GM19238 (cell line): ENCODE data around the gene IFITM5.
"Not testable (repeated sequence)": the region's sequence is repeated elsewhere in the genome, so short reads cannot be mapped to it uniquely, and the experiment has no call there.

Source experiments
- DNase-seq: peaks from one replicate; pipeline ENCODE4 v3.0.0; 2011; ENCODE audit warnings: low spot score; ENCODE audit not compliant: insufficient read length

The IFITM5 gene

DNA sequence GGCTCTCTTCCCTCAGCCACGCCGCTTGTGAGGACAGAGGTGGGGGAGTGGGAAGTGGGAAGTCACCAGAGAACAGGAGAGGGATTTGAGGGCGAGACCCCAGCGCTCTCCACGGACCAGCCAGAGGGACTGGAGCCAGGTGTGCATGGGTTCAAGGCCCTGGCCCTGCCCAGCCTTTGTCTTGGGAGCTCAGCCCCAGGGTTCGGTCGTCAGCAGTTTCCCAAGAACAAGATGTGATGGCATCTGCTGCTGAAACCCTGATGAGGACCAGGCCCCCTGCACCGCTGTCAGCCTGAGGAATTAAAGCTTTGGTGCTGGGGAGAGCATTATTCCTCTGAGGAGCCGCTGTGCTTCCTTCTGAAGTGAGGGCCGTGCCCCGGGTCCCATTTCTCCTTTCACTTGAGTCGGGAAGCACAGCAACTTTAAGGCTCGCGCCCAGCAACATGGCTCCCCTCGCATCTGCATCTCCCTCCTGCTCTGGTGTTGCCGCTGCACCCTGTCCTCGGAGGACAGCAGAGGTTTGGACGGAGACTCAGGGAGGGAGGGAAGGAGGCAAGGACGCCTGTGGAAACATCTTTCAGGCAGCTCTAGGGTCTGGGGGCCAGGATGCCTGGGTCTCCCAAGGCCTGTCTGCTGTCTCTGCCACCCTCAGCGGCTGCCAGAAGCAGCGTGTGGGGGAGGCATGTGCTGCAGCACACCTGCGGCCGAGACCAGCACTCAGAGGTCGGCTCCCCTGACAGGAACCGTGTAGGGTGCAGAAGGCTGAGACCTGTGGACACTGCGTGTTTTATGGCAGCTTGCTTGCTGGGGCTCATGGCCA lies 3.8 kb downstream of the IFITM5 start:
- DNase-seq, result no peak

- DNase-seq, result no peak
Measured at GRCh38 chr11:294780-295179, 4.5 kb downstream of the IFITM5 start.

DNA sequence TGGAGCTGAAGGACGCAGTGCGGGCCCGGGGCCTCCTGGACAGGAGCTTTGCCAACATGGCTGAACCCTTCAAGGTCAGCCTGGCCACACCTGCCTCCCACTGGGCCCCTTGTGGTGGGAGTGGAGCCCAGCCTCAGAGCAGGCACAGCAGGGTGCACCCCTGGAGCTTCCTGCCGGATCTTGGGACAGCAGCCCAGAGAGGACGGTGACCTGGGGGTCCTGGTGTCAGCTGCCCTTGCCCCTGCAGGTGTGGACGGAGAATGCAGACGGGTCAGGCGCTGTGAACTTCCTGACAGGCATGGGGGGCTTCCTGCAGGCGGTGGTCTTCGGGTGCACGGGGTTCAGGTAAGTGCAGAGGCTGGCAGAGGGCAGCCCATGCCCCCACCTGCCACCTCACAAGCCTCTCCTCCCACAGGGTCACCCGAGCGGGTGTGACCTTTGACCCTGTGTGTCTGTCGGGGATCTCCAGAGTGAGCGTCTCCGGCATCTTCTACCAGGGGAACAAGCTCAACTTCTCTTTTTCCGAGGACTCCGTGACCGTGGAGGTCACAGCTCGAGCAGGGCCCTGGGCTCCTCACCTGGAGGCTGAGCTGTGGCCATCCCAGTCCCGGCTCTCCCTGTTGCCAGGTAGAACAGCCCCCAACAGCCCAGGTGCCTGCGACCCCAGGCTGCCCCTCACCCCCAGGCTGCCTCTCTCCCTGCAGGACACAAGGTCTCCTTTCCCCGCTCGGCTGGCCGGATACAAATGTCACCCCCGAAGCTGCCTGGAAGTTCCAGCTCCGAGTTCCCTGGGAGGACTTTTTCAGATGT lies 5.3 kb downstream of the IFITM5 start:
- DNase-seq, result no peak

DNA sequence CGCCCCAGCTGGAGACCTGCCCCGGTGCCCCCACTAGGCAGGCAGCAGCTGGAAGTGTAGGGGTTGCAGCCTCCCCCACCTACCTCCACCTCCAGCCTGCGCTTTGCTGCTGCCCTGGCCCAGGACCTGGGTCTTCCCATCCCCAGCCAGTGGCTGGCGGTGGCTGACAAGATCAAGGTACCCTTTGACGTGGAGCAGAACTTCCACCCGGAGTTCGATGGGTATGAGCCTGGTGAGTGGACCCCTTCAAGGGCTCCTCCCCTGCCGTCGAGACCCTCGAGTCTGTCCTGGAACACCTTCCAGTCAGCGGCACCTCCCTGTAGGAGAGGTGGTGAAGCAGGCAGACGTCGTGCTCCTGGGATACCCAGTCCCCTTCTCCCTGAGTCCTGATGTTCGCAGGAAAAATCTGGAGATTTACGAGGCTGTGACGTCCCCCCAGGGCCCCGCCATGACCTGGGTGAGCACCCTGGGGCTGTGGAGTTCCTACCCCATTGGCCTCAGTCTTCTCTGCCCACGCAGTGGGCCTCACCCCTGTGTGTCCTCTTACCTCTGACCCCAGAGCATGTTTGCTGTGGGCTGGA lies 6.0 kb downstream of the IFITM5 start:
- DNase-seq, result no peak

DNA sequence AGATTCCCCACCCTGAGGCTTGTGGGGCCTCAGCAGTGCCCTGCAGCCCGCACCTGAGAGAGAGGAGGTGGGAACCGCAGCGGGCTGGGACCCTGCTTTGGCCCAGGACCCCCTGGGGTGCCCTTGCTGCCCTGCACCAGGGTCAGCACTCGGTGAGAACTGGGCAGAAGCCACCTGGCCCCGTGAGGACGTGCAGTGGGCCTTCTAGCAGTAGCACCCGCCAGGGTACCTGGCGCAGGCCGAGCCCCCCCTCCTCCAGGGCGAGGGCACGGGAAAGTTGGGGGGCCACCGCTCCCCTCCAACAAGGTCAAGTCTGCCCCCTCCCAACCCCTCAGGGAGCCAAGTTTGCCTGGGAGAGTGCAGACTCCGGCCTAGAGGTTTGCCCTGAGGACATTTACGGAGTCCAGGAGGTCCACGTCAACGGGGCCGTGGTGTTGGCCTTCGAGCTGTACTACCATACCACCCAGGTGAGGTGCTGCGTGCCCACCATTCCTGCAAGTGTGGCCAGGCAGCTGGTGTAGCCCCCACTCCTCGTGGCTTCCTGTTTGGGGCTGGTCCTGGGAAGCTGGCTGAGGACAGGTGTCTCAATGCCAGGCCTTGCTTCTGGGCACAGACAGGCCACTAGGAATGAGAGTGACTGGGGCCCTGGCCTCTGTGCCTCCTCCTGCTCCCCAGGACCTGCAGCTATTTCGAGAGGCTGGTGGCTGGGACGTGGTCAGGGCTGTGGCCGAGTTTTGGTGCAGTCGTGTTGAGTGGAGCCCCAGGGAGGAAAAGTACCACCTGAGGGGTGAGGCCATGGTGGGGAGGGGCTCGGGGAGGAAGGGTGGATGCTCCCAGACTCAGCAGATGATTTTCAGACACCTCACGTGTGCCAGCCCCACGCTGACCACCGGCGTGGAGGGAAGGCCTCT lies 6.9 kb downstream of the IFITM5 start:
- no peak for DNase-seq

GRCh38 chr11:291281-292210 lies 7.8 kb downstream of the IFITM5 start:
- no peak for DNase-seq

DNA sequence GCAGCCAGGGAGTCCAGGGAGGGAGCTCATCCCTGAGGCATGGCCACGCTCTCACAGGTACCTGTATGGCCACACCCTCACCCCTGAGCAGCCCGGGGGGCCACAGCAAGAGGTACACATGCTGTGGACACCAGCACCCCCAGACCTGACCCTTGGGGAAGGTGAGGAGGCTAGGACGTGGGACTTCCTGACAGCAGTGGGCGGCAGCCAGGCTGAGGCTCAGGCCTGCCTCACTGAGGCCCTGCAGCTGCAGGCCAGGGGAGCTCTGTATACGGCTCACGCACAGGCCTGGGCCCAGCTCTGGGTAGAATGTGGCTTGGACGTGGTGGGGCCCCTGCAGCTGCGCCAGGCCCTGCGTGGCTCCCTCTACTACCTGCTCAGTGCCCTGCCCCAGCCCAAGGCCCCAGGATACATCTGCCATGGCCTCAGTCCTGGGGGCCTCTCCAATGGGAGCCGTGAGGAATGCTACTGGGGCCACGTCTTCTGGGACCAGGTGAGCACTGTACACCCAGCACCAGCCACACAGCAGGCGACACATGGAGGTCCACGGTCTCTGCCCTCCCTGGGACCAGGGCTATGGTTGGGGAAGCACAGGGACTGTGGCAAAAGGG lies 8.6 kb downstream of the IFITM5 start:
- no peak for DNase-seq

DNA sequence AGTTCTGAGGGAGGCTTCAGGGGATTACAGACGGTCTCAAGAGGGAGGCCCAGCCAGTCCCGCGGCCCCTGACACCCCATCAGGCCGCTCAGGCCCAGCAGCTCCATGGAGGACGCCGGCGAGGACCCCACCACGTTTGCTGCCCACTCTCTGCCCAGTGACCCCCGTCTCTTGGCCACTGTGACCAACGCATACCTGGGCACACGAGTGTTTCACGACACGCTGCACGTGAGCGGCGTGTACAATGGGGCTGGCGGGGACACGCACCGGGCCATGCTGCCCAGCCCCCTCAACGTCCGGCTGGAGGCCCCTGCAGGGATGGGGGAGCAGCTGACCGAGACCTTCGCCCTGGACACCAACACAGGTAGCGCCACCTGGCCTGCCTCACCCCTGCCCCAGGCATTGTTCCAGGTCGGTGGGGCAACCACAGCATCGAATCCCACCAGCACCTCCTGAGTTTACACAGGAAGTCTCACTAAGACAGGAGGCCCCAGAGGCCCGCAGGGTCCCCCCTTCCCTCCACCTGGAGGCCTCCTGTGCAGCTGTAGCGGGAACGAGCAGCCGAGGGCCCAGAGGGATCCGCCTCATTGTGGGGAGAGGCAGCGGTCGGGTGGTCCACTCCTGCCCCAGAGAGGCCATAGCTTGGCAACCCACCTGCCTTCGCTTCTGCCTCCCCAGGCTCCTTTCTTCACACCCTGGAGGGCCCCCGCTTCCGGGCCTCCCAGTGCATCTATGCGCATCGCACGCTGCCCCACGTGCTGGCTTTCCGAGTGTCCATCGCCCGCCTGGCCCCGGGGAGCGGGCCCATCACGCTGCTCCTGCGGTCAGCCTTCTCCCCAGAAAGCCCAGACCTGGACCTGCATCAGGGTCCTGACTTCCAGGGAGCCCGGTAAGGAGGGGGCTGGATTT lies 9.4 kb downstream of the IFITM5 start:
- no peak for DNase-seq

DNA sequence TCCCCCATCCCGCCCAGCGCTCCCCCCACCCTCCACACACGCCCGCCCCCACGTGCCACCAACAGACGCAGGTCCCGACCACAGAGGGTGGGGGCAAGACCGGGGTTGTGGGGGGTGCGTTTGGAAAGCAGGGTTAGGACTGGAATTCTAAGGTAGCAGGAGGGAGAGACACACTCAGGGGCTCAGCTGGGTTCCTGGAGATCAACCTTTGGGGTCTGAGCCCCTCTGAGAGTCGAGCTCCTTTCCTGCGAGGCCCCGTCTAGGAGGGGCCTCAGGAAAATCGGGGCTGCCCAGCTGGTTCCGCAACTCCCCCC lies 10.0 kb downstream of the IFITM5 start:
- no peak for DNase-seq

DNA sequence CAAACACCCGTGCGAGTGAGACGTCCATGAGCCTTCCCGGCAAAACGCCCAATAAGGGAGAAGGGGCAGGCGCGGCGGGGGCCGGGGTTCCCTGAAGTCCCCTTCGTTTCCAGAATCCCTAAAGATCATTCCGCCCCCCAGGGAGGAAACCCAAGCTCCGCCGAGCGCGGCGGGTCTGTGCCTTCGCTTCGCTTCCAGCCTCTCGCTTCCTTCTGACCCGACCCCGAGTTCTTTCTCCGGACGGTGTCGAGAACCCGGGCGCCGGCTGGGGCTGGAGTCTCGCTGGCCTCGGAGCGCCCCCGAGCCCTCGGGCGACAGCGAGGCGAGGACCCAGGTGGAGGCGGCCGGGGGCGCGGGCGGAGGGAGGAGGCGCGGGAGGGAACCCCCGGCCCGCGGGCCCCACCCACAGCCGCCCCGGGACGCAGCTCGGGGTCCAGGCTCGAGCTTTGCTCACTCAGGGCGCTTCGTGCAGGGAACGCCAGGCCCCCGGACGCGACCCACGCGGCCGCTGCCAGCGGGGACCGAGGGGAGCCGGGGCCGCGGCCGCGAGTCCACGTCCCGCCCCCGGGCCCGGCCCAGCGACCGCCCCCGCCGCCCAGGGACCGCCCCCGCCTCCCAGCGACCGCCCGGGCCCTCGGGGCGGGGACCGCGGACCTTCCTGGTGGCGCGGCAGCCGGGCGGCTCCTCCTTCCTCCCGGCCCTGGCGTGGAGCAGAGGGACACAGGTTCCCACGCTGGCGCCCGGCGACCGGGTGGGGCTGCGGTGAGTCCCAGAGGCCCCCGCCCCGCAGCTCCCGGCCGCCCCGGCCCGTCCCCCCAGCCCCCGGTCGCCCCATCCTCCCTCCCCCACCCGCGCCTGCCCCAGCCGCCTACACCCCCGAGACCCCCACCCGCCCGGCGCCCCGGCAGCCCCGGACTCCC lies 10.6 kb downstream of the IFITM5 start, which contains the start of gene PGGHG:
Gene PGGHG, plus strand, starts transcription at position 649 of the 920 bp plus-strand sequence. CDS start 691 bp downstream, outside the sequence.
- DNase-seq, result peak; percentile 96

- no peak for DNase-seq
Measured at GRCh38 chr11:287821-288477, 11.4 kb downstream of the IFITM5 start.

- not testable (repeated sequence) for DNase-seq
Measured at GRCh38 chr11:286977-287820, 12.1 kb downstream of the IFITM5 start.

DNA sequence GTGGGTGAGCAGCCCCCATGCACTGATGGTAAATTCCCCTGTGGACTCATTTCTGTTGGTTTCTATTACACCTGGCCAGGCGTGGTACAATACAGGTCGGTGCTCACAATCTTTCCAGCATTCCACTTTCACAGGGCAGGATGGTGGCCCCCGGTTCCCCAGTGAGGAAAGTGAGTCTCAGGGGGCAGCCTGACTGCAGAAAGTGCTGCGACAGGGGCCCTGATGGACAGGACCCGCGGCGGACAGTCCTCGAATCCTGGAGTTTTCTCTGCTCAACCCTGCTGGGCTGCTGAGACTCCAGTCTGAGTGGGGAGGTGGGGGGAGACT lies 13.5 kb downstream of the IFITM5 start:
- DNase-seq, result no peak

DNA sequence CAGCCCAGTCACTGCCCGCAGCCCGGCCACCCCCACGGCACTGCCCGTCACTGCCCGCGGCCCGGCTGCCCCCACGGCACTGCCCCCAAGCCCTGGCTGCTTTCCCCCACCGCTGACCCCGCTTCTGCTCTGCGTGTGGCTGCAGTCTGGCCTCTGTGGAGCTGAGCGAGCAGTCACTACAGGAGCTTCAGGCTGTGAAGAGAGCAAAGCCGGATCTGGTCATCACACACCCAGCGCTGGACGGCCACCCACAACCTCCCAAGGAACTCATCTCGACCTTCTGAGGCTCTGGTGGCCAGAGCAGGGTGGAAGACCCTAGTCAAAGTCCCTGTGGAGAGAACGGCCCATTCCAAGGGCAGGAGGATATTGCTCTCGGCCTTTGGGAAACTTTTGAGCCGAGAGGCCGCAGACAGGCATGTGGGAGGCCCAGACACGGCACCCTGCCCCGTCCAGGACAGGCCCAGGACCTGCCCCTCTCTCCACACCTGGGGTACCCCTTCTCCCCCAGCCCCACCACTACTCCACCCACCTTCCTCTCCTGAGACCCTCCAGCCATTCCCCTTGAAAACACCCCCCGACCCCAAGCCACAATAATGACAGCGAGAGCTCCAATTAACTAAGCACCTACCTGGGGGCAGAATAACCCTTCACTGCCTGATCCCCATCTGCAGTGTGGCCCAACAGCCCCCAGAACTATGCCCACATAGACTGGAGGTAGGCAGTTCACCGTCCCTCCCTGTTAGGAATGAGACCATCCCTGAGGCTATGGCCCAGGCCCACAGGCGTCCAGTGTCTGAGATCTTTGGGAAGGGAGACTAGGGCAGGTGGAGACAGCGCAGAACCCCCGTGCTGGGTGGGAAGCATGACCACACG lies 14.1 kb downstream of the IFITM5 start:
- no peak for DNase-seq
